RPMI7951 (cell line): ENCODE results near the gene LARP1. TPM values are rescaled to one million over a fixed set of nuclear protein-coding genes. Genes with fewer than 3 reads are reported as not detected.
"Not testable (repeated sequence)": the region's sequence is repeated elsewhere in the genome, so short reads cannot be mapped to it uniquely, and the experiment has no call there.

Experiments
- DNase-seq: peaks from one replicate; pipeline ENCODE4 v3.0.0-alpha.2; 2012; ENCODE audit warnings: low read depth
- total RNA-seq: library from RNA; depleted of rRNA; stranded (reverse); fragments of >200 nt; shearing (Covaris generic); gene quantifications from 2 replicates; pipeline ENCODE4 v1.2.3, GENCODE V29; 2014; rRNA removed

Gene LARP1
- total RNA-seq, result 32.4 and 33.5 TPM in 2 replicates

DNA sequence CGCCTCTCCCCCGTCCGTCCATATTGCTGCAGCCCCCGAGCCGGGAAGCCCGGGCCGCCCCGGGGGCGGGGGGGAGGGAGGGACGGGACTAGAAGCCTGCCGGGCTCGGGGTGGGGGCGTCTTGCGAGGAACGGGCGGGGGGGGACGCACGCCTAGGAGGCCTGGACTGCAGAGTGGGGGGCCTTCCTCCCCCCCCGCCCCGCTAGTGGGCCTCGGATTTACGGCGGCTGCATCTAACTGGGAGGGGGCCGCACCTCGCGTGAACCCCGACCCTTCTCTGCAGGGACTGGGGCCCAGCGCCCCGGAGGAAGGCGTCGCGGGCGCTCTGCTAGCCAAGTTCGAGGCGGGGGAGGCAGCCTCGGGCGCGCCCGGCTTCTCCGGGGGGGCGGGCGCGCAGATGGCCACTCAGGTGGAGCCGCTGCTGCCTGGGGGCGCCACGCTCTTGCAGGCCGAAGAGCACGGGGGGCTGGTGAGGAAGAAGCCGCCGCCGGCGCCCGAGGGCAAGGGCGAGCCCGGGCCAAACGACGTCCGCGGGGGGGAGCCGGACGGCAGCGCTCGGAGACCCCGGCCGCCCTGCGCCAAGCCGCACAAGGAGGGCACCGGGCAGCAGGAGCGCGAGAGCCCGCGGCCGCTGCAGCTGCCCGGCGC, at the start of gene LARP1:
TSS of gene LARP1 (plus strand) at position 17 of the 648 bp plus-strand sequence. CDS start at position 398, 381 bp downstream.
- peak; percentile 40 for DNase-seq

DNA sequence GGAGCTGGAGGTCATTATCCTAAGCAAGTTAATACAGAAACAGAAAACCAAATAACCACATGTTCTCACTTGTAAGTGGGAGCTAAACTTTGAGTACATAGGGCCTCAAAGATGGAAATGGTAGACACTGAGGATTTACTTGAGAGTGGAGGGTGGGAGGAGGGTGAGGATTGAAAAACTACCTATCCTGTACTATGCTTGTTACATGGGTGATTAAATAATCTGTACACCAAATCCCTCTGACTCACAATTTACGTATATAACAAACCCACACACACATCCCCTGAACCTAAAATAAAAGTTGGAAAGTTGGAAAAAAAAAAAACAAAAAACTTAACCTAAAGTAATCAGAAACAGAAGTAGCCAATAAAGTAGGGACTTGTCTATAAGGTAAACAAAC, 48.8 kb upstream of the LARP1 start:
- DNase-seq, result no peak

DNA sequence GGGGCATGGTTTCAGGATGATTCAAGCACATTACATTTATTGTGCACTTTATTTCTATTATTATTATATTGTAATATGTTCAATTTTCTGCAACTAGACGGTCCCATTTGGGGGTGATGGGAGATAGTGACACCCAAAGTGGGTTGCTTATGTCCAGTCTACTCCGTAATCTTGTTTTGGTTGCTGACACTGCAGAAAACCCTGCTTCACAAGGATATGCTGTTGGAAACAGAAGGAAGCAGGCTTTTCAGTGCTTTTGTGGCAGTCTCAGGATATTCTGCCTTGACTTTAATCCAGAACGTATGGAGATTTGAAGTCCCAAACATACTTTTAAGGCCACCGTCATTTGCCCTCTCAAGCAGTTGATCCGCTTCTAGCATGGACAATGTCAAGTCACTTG, 47.5 kb upstream of the LARP1 start:
- no peak for DNase-seq

DNA sequence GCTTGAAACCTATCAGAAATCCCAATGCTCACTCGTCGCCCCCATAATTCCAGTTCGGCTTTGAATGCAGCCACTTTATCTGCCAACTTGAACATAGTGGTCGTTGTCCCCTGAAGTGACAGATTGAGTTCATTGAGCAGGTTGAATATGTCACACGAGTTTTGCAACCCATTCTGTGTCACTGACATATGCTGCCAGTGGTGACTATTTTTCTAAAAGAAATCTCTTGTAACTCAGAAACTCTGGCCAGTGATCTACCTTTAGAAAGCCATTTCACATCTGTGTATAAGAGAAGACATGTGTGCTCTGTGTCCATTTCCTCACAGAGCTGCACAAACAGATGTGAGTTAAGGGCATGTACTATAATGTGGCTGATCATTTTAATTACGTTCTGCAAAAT, 47.0 kb upstream of the LARP1 start:
- DNase-seq, result no peak

DNA sequence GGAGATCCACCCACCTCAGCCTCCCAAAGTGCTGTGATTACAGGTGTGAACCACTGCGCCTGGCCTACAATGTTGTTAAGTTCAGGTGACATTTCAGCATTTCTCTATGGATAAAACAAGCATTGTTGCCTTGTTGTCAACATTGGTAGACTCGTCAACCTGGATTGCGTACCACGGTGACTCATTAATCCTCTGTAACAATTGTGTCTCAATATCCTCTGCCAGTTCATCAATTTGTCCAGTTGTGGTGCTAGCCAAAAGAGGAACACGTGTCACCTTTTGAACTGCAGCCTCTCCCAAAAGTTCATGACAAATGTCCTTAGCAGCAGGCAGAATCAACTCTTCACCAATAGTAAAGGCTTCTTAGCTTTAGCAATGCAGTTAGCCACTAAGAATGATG, 46.3 kb upstream of the LARP1 start:
- no peak for DNase-seq

DNA sequence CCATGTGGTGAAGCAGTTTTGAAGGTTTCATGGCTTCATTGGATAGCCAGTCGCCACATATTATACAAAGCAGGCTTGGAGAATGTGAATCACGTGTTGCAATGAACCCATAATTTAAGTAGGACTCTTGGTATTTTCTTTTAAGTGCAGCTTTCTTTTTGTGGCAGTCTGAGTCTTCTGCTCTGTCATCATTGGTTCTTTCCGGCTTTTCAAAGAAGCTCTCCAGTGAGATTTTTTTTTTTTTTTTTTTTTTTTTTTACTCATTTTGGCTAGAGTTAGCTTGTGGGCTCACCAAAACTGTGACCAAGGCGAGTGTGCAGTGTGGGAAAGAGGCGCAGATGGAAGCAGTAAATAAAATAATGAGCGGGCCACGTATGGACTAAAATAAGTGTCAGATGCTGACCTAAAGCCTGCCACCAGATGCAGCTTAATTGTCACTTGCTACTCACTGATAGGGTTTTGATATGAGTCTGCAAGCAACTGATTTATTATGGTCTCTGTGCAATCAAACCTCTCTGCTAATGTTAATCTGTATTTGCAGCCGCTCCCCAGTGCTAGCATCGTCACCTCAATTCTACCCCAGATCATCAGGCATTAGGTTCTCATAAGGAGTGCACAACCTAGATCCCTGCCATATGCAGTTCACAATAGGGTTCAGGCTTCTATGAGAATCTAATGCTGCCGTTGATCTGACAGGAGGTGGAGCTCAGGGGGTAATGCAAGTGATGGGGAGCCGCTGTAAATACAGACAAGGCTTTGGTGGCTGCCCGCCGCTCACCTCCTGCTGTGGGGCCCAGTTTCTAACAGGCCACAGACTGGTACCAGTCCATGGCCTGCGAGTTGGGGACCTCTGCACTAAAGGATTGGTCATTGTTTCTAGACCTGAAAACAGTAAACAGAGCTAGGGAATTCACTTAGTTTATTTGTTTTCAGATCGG, 45.5 kb upstream of the LARP1 start:
- no peak for DNase-seq

DNA sequence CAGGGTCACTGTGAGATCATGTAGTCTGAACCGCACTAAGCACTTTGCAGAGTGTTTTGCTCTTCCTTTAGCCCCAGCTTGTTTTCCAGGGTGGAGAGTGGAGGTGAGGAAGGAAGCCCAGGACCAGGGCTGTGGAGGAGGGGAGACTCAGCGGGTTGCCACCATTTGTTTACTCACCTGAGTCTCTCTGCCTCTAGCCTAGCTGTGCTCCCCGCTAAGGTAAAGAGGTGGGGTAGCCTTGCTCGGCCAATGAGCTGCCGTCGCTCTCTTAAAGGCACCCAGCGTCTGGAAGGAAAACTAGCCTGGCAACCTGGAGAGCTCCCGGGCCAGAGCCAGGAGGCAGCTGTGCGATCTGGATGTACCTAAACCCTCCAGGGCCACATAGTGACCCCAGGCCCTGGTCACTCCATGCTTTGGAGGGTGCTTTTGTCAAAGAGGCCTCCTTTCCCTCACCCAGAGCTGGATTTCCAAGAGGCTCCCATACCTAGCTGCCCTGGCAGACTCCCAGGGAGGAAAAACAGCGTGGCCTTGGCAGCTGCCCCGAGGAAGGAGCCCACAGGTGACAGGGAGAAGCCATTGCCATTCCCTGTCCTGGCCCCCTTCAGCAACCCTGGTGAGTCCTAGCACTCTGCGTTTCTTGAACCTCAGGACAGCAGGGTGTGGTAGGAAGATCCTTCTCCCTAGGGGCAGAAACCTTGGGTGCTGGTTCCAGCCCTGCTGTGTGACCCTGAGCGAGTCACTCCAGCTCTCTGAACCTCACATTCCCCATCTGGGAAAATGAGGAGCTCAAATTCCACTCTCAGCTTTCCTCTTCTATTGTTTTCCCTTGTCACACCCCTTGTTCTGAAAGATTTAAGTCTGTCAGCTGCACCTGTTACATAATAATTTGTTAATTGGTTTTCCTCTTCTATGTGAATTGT, 42.4 kb upstream of the LARP1 start:
- DNase-seq, result peak; percentile 5

DNA sequence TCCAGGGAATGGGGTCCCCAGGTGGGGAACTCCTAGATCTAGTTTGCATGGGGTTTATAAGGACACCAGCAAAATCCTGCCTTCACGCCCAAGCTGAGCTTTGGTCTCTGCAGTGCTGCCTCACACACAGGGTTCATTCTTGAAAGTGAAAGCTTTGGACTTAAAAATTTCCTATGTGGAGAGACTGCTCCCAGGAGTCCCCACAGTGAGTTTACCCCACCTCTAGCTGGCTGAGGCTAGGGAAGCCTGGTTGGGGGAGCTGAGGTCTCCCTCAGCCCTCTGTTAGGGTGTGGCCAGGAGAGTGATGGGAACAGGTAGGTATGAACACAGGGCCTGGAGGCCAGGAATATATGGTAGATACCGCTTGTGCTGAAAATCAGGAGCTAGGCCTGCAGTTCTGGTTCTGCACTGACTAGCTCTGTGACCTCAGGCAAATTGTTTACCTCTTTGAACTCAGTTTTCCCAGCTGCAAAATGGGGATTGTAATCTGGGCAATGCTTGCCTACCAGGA, 41.5 kb upstream of the LARP1 start:
- DNase-seq, result no peak

DNA sequence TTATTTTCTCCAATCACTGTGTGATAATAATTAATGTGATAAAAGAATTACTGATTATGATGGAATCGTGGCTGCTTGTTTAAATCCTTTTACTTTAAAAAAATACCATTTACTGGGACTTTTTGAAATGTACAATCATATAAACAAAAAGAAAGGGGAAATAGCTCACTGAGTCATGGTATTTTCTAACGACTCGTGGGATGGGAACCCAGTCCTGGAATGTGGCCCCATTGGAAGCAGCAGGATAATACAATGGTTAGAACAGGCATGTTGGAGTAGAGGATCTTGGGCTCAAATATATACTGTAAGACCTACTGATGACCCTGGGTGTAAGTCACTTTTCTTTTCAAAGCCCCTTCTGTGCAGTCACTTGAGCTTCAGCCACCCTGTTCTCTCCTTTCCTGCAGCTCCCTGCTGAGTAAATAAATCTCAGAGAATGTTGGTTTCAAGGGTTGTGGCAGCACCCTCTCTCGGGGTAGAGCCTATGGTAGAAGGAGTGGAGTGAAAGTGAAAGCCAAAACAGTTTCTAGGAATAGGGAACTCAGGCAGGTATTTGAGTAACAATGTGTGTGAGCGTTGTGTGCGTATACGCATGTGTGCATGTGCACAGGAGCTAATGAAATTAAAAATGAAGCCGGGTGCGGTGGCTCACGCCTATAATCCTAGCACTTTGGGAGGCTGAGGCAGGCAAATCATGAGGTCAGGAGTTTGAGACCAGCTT, 40.8 kb upstream of the LARP1 start:
- DNase-seq, result peak; percentile 4

DNA sequence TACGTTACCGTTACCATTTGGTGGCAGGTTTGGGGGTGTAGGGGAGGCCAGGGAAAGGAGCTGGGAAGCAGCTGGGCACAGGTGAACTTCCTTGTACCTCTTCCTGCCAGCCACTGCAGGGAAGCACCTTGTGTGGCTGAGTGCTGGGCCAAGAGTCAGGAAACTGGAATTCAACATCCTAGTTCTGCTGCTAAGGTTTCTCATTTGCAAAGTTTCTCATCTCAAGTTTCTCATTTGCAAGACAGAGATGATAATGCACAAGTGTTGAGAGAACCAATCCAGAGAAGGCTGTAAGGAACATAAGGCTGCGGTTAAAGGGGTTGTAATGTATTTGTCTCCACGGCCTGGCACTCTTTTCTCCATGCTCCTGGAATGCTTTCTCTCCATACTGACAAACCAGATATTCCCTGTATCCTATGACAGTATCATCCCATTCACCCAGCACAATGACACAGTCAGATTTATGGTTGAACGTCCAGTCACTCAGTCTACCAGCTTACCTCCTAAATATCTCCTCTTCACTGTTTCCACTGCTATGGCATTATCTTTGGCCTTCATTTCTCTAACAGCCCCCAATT, 33.6 kb upstream of the LARP1 start:
- DNase-seq, result no peak

DNA sequence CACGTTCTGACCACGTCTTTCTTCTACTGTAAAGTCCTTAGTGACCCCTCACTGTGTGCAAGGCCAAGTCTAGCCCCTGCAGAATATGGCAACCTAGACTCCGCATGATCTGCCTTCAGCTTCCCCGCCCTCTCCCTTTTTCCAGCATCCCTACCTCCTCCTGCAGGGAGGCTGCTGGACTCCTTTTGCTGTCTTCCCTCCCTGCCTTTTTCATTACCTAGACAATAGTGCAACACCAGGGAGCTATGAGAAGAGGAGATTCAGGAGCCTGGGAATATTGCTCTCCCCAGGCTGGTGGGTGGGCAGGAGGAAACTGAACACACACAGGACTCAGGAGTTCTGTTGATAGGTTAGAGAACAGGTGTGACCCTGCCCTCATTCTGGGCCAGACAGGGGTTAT, 33.1 kb upstream of the LARP1 start:
- DNase-seq, result no peak

DNA sequence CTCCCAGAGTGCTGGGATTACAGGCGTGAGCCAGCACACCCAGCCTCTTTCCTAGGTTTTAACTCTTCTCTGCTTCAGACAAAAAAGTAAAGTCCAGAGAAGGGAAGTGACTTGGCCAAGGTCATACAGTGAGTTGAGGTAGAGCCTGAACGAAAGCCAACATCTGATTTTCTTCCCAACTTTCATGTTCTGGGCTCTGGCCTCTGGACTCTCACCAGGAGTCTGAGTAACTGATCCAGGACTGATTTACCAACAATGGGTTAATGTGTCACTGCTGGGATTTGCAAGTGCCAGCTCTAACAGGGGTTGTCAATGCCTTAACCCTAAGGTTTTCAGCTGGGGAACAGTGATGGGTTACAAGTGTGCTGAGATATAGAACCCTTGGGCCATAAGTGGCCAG, 32.2 kb upstream of the LARP1 start:
- DNase-seq, result no peak

DNA sequence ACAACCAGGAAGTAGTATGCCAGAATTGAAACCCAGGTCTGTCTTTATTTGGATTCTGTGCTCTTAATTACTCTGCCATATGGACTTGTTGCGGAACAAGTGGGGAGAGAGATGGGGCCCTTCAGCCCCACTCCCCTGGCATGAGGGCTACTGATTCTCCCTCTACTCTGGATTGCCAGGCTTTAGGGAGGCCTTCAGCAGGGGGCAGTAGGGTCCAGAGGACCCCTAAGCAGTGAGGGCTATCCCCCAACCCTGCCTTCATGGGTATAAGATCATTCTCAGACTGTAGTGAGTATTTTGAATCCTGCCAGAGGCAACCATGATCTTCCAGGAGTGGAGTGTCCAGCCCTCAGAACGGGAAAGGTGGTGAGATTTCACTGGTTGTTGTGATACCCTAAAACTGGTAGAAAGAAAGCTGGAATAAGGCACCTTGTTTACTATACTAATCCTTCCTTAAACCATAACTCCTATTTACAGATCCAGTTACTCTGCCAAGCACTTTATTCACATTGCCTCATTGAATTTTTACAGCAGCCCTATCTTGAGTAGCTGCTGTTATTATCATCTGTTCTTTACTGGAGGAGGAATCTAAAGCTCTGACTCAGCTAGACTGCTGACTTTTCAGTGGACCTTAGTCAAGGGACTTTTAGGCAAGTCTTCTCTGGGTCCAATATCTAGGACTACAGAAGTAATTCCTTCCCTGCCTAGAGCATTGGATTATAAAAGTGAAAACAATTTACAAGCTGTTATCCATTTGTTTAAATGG, 31.3 kb upstream of the LARP1 start:
- DNase-seq, result no peak

DNA sequence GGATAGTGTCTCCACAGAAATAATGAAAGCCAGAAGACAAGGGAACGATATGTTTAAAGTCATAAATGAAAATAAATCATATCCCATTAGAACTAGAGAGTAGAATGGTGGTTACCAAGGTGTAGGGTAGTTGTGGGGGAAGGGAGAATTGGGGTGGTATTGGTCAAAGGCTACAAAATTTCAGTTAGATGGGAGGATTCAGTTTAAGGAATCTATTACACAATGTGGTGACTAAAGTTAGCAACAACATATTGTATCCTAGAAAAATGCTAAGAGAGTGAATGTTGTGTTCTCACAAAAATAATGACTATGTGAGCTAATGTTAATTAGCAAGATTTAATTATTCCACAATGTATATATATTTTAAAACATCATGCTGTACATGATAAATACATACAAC, 27.8 kb upstream of the LARP1 start:
- no peak for DNase-seq

DNA sequence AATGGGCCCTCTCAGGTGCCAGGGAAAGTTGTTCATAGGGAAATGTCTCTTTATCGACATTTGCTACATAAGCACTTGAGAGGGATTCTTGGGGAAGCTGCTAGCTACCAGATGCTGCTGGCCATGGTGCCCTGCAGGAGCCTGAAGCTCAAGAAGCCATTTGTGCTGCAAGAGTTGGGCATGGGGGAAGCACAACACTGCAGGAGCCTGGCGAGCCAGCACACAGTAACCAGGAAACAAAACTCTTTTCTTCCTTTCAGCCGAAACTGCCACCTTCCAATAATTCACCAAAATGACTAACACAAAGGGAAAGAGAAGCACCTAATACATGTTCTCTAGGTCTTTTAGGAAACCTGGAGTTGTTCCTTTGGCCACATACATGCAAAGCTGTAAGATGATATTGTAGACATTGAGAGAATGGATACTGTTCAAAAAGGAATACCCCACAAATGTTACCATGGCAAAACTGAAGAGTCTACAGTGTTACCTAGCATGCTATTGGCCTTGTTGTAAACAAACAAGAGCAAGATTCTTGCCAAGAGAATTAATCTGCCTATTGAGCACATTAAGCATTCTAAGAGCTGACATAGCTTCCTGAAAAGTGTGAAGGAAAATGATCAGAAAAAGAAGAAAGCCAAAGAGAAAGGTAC, 26.1 kb upstream of the LARP1 start:
- no peak for DNase-seq

DNA sequence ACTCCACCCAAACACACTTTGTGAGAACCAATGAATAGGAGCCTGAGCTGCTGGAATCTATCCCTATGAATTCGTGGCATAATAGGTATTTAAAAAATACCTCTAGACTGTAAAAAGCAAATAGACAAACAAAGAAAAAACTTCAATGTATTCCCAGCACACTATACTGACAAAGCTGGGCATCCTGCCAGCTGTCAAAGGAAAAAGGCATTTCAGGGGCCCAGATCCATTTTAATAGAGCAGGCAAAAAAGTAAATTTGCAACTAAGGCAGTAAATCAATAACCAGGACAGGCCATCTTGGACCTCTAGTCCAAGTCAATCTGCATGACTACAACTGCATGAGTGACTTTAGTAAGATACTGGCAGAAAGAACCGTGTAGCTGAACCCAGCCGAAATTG, 25.6 kb upstream of the LARP1 start:
- DNase-seq, result no peak

DNA sequence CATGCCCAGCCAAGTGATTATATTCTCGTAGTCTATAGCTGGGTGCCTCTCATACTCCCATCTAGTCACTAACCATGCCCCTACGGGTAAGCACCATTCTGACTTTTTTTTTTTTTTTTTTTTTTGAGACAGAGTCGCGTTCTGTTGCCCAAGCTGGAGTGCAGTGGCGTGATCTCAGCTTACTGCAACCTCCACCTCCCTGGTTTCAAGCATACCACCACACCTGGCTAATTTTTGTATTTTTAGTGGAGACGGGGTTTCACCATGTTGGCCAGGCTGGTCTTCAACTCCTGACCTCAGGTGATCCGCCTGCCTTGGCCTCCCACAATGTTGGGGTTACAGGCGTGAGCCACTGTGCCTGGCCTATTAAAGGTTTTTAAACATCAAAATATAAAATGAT, 24.4 kb upstream of the LARP1 start:
- DNase-seq, result not testable (repeated sequence)

DNA sequence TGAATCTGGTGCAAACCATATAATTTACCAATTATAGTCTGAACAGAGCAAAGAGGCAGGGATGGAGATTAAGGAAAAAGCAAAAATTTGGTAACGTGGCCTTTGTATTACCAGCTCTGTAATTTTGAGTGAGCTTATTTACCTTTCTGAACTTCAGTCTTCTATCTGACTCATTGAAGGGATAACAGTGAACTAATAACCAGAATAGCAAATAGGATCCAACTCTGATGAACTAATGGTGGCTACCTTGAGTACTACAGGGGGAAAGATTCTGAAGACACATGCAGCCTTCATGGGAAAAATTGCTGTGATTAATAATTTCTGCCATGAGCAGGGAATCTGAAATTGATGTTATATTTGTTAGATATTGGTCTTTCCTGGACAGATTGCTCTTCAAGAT, 23.0 kb upstream of the LARP1 start:
- no peak for DNase-seq
